ENCODE results near the gene SEC61A2. TPM values are rescaled to one million over a fixed set of nuclear protein-coding genes. Genes with fewer than 3 reads are reported as not detected.

The SEC61A2 gene
- total and polyA plus RNA-seq, 10 of the 15 experiments (the other 5 are each of a cell fraction or from before 2014, with no cell fraction given), result 3.0 to 36.2 (median 8.6) TPM

- TF ChIP-seq GATAD2B (conservative IDR thresholded peaks at IDR 0.05; ENCODE audit: low read depth) (no peak), SRF (IDR thresholded peaks at IDR 0.05; ENCODE audit: low read depth in 2 of 2, low read length in 2 of 2) (no peak)
These were observed 6.2 kb downstream of the SEC61A2 start (continued) for GRCh38 chr10:12135631-12136030.

- 69% methylated on average over 1 of the region's 1 CpG for WGBS (ENCODE audit: insufficient coverage, insufficient replicate concordance, low lambda C conversion rate, missing lambda C conversion rate)
- no peaks in the 10 kb centered on the region for H3K4me1 ChIP-seq (ENCODE audit: control insufficient read depth, insufficient read depth, low read length)
- H3K36me3 ChIP-seq (ENCODE audit: control insufficient read depth in 2 of 2, insufficient read depth in 2 of 2, low read length in 1 of 2), result peaks cover 6 to 12% of the 10 kb centered on the region in 2 experiments; a peak in 3 of 4 replicates
- peak; percentile 74 for ATAC-seq
- intact Hi-C loops (cut with micrococcal nuclease; ENCODE audit: unreplicated experiment), result no loop called here
- RAD21 ChIA-PET (ENCODE audit: unreplicated experiment), result no interaction called here
- H3K9ac ChIP-seq (ENCODE audit: control insufficient read depth, insufficient read depth, low read length), result no peak overlapping the region
- CTCF ChIA-PET, result interaction anchor here (0.6 to 1.3 kb wide), 6 partner anchors 15 to 933 kb away, joined by 3 to 4 read pairs (median 3); no protein-coding TSS in a partner anchor
- in situ Hi-C loops (cut with MboI), result no loop called here
- H3K4me3 ChIP-seq, result no peak overlapping the region
- no TSS peak for BruUV-seq (replicated peaks)
- FAIRE-seq, result no peak
- SMC1A ChIA-PET (ENCODE audit: uncharacterized antibody, unreplicated experiment), result interaction anchor here (1.3 kb wide), 2 partner anchors 28 to 153 kb away, joined by 3 to 4 read pairs; no protein-coding TSS in a partner anchor
- no peaks in the 10 kb centered on the region for H3K79me2 ChIP-seq (ENCODE audit: control insufficient read depth, insufficient read depth, low read length)
- H3K27ac ChIP-seq (ENCODE audit: control insufficient read depth, insufficient read depth), result no peak overlapping the region
- TF ChIP-seq ZBTB4 (CRISPR knock-in tag; IDR thresholded peaks at IDR 0.05), result no peak
- no peak for TF ChIP-seq CTCF (IDR thresholded peaks at IDR 0.05 in 2 of 3, conservative IDR thresholded peaks at IDR 0.05 in 1 of 3; ENCODE audit: control insufficient read depth in 2 of 3, extremely low read depth in 1 of 3, insufficient read depth in 1 of 3, low read depth in 3 of 3, low read length in 3 of 3)
- TF ChIP-seq LARP7 (IDR thresholded peaks at IDR 0.05), result no peak
- no peak for TF ChIP-seq RBBP5 (conservative IDR thresholded peaks at IDR 0.05)
- no peak for TF ChIP-seq HSF1 (IDR thresholded peaks at IDR 0.05; ENCODE audit: low read depth, low read length)
- no peak for TF ChIP-seq SUPT20H (IDR thresholded peaks at IDR 0.05; ENCODE audit: borderline replicate concordance, control insufficient read depth, low read depth, low read length)
- TF ChIP-seq SP1 (IDR thresholded peaks at IDR 0.05; ENCODE audit: low read depth, low read length), result no peak
- TF ChIP-seq PML (IDR thresholded peaks at IDR 0.05; ENCODE audit: low read length), result no peak
- TF ChIP-seq SUZ12 (IDR thresholded peaks at IDR 0.05; ENCODE audit: unreplicated experiment), result no peak
- TF ChIP-seq MXI1 (IDR thresholded peaks at IDR 0.05; ENCODE audit: low read depth, low read length), result no peak
- no peak overlapping the region for H3K4me2 ChIP-seq (ENCODE audit: control insufficient read depth, insufficient read depth)
- H3K27me3 ChIP-seq (replicated peaks in 1 of 2; ENCODE audit: control insufficient read depth in 2 of 2, insufficient read depth in 2 of 2, low read length in 1 of 2), result no peaks in the 10 kb centered on the region
- H2AFZ ChIP-seq (ENCODE audit: control insufficient read depth, low read depth, low read length), result no peak overlapping the region
- no peak for DNase-seq (ENCODE audit: low read depth, low spot score)
- no peaks in the 10 kb centered on the region for H4K20me1 ChIP-seq (ENCODE audit: control insufficient read depth, insufficient read depth)
- POLR2A ChIA-PET, result interaction anchor here (0.6 to 1.6 kb wide), 3 partner anchors 9 to 145 kb away, joined by 3 to 4 read pairs (median 3); no protein-coding TSS in a partner anchor
- no peaks in the 10 kb centered on the region for H3K9me3 ChIP-seq (replicated peaks; ENCODE audit: control insufficient read depth, insufficient read depth, low read length)
These were observed 10.6 kb downstream of the SEC61A2 start for GRCh38 chr10:12140038-12140437.
